SK-N-SH (cell line): ENCODE results near the gene S100A10. TPM values are rescaled to one million over a fixed set of nuclear protein-coding genes. Genes with fewer than 3 reads are reported as not detected.

Experiments
- CTCF ChIA-PET: fragments of 300-600, 350-600 bp; formaldehyde crosslinking; extraction: SDS; loops from one replicate; lab custom pipeline; 2021; lab: Yijun Ruan, JAX
- POLR2A ChIA-PET: fragments of 350-600 bp; sonication (Branson Sonifier 250); formaldehyde crosslinking; extraction: SDS; loops from one replicate; lab custom pipeline; 2020; ENCODE audit warnings: antibody characterized with exemption, inconsistent platforms; lab: Yijun Ruan, JAX
- DNase-seq: peaks from one replicate; pipeline ENCODE4 v3.0.0; 2012
- H2AFZ ChIP-seq: fragments of 200-600 bp; sonication (generic); 2 replicates; pipeline ENCODE4 v1.8.1; 2016; ENCODE audit warnings: antibody characterized with exemption, mild to moderate bottlenecking, low read depth
- H3F3A ChIP-seq: fragments of 200-600 bp; sonication (generic); replicated peaks from 2 replicates; pipeline ENCODE3; 2016; ENCODE audit warnings: antibody characterized with exemption, mild to moderate bottlenecking; ENCODE audit not compliant: insufficient read depth
- H3K27ac ChIP-seq, 2 experiments: fragments of 200-500 bp in 1 of 2; fragments of 200-600 bp in 1 of 2; sonication (Bioruptor generic) in 1 of 2; sonication (generic), shearing (Covaris generic) in 1 of 2; 2 replicates each; pipeline versions ENCODE4 v1.5.1 to v1.6.1; 2014 to 2016; ENCODE audit warnings: low read depth in 2 of 2, inconsistent platforms in 1 of 2, low read length in 1 of 2, mild to moderate bottlenecking in 1 of 2, mixed read lengths in 1 of 2
- H3K27me3 ChIP-seq: fragments of 200-600 bp; sonication (generic), shearing (Covaris generic); 2 replicates; pipeline ENCODE4 v1.6.1; 2016; ENCODE audit warnings: mixed run types; ENCODE audit not compliant: insufficient read depth
- H3K36me3 ChIP-seq, 2 experiments: fragments of 200-500 bp in 1 of 2; fragments of 200-600 bp in 1 of 2; sonication (Bioruptor generic) in 1 of 2; sonication (generic) in 1 of 2; replicated peaks in 1 of 2; 2 replicates each; pipeline versions ENCODE3 to v1.5.1; 2014 to 2016; ENCODE audit warnings: low read length in 1 of 2, mild to moderate bottlenecking in 1 of 2; ENCODE audit not compliant: insufficient read depth in 2 of 2, control insufficient read depth in 1 of 2
- H3K4me1 ChIP-seq, 2 experiments: fragments of 200-500 bp in 1 of 2; fragments of 200-600 bp in 1 of 2; sonication (Bioruptor generic) in 1 of 2; sonication (generic), shearing (Covaris generic) in 1 of 2; 2 replicates each; pipeline versions ENCODE4 v1.5.1 to v1.6.1; 2014 to 2016; ENCODE audit warnings: low read depth in 1 of 2, low read length in 1 of 2, mixed run types in 1 of 2; ENCODE audit not compliant: insufficient read depth in 2 of 2, control insufficient read depth in 1 of 2
- H3K4me2 ChIP-seq: fragments of 200-600 bp; sonication (generic), shearing (Covaris generic); 2 replicates; pipeline ENCODE4 v1.6.1; 2017; ENCODE audit warnings: mixed run types
- H3K4me3 ChIP-seq, 2 experiments: fragments of 200-500 bp in 1 of 2; fragments of 200-600 bp in 1 of 2; sonication (Bioruptor generic) in 1 of 2; sonication (generic), shearing (Covaris generic) in 1 of 2; 2 replicates each; pipeline versions ENCODE4 v1.5.1 to v1.8.1; 2014 to 2016; ENCODE audit warnings: low read depth in 2 of 2, inconsistent platforms in 1 of 2, low read length in 1 of 2, mild to moderate bottlenecking in 1 of 2, mixed read lengths in 1 of 2, moderate library complexity in 1 of 2
- H3K79me2 ChIP-seq: fragments of 200-600 bp; sonication (generic); 2 replicates; pipeline ENCODE4 v1.8.1; 2017; ENCODE audit warnings: mild to moderate bottlenecking; ENCODE audit not compliant: insufficient read depth
- H3K9ac ChIP-seq: fragments of 200-600 bp; sonication (generic); 2 replicates; pipeline ENCODE4 v1.6.1; 2017; ENCODE audit warnings: mixed run types
- H3K9me2 ChIP-seq: fragments of 200-600 bp; sonication (generic); 2 replicates; pipeline ENCODE4 v1.6.1; 2017; ENCODE audit warnings: mixed run types
- H3K9me3 ChIP-seq: fragments of 200-600 bp; sonication (generic); 2 replicates; pipeline ENCODE4 v1.6.1; 2017; ENCODE audit warnings: mixed run types, mild to moderate bottlenecking, moderate library complexity
- H4K20me1 ChIP-seq: fragments of 200-600 bp; sonication (generic); 2 replicates; pipeline ENCODE4 v1.6.1; 2017; ENCODE audit warnings: mild to moderate bottlenecking, mixed run types; ENCODE audit not compliant: insufficient read depth
- CHD2 ChIP-seq: fragments of 150-350 bp; IDR thresholded peaks from 2 replicates; pipeline ENCODE4 v1.6.1; 2018; ENCODE audit warnings: low read length; ENCODE audit not compliant: partially characterized antibody
- ELF1 ChIP-seq: IDR thresholded peaks from 2 replicates; pipeline ENCODE4 v1.4.0; 2012
- FOXJ3 ChIP-seq: sonication (generic); formaldehyde crosslinking; IDR thresholded peaks from 2 replicates; pipeline ENCODE4 v1.5.1; 2020; ENCODE audit warnings: mild to moderate bottlenecking, missing genetic modification reagents
- GABPA ChIP-seq: IDR thresholded peaks from 2 replicates; pipeline ENCODE4 v1.4.0; 2012; ENCODE audit warnings: low read depth, mild to moderate bottlenecking
- MAX ChIP-seq: IDR thresholded peaks from 2 replicates; pipeline ENCODE4 v1.4.0; 2012; ENCODE audit warnings: low read depth
- MEF2A ChIP-seq: IDR thresholded peaks from 2 replicates; pipeline ENCODE4 v1.4.0; 2012; ENCODE audit warnings: low read depth, borderline replicate concordance
- NRF1 ChIP-seq: IDR thresholded peaks from 2 replicates; pipeline ENCODE4 v1.6.1; 2012; ENCODE audit warnings: low read depth, mild to moderate bottlenecking, low read length
- RFX5 ChIP-seq: IDR thresholded peaks from 2 replicates; pipeline ENCODE4 v1.6.1; 2012; ENCODE audit warnings: mild to moderate bottlenecking, improper control_type of control experiment, low read length
- RXRA ChIP-seq: IDR thresholded peaks from 2 replicates; pipeline ENCODE4 v1.4.0; 2012; ENCODE audit warnings: low read depth, mild to moderate bottlenecking, borderline replicate concordance
- SIN3A ChIP-seq: IDR thresholded peaks from 2 replicates; pipeline ENCODE4 v1.6.1; 2012; ENCODE audit warnings: low read depth, mild to moderate bottlenecking, low read length, moderate library complexity, borderline replicate concordance
- TAF1 ChIP-seq: IDR thresholded peaks from 2 replicates; pipeline ENCODE4 v1.6.1; 2012; ENCODE audit warnings: low read depth, mild to moderate bottlenecking, low read length, moderate library complexity, borderline replicate concordance
- USF1 ChIP-seq: IDR thresholded peaks from 2 replicates; pipeline ENCODE4 v1.4.0; 2012; ENCODE audit warnings: low read depth, borderline replicate concordance
- USF2 ChIP-seq: fragments of 150-350 bp; IDR thresholded peaks from 2 replicates; pipeline ENCODE4 v1.6.1; 2017; ENCODE audit warnings: antibody characterized with exemption, low read length, low read depth, borderline replicate concordance
- YY1 ChIP-seq: IDR thresholded peaks from 2 replicates; pipeline ENCODE4 v1.4.0; 2012; ENCODE audit warnings: low read depth, mild to moderate bottlenecking
- WGBS: methylation state at CpG from one replicate; pipeline ENCODE4 v1.1.6; 2017; ENCODE audit warnings: low lambda C conversion rate; 5-methylcytosine and 5-hydroxymethylcytosine counted together
- polyA plus RNA-seq, 3 experiments: library from polyadenylated mRNA; depleted of rRNA; stranded (reverse); fragments of >200 nt; gene quantifications; 2 replicates each; pipeline ENCODE4 v1.2.3, GENCODE V29; 2012
- TF ChIP-seq, protein P1 (sequence below): fragments of 200-600 bp; sonication (generic); IDR thresholded peaks from 2 replicates; pipeline ENCODE4 v1.6.1; 2017; ENCODE audit warnings: antibody characterized with exemption, mild to moderate bottlenecking, moderate library complexity
- TF ChIP-seq, protein P2 (sequence below): fragments of 150-350 bp; IDR thresholded peaks from 2 replicates; pipeline ENCODE4 v1.6.1; 2016; ENCODE audit warnings: mild to moderate bottlenecking, low read depth, low read length
- TF ChIP-seq, protein P3 (sequence below): IDR thresholded peaks from 2 replicates; pipeline ENCODE4; 2012

S100A10 gene
- polyA plus RNA-seq, 1 of the 3 experiments (the other 2 are of a cell fraction) = 161 TPM

GRCh38 chr1:152007047-152007446 lies 13.4 kb upstream of the S100A10 start:
- Histone ChIP-seq H3K79me2 (no peaks in the 10 kb centered on the region), H3K9me2 (no peaks in the 10 kb centered on the region), H3K9ac (no peak overlapping the region), H3K9me3 (no peaks in the 10 kb centered on the region), H3K4me1 (no peaks in the 10 kb centered on the region), H3K4me2 (no peak overlapping the region), H4K20me1 (no peaks in the 10 kb centered on the region), H3F3A (no peaks in the 10 kb centered on the region), H2AFZ (no peak overlapping the region), H3K4me3 (no peak overlapping the region), H3K27me3 (peaks cover 89% of the 10 kb centered on the region), H3K36me3 (no peaks in the 10 kb centered on the region), H3K27ac (no peak overlapping the region)
- POLR2A ChIA-PET = no interaction called here
- no peak for DNase-seq
- CTCF ChIA-PET = interaction anchor here (0.8 kb wide), 1 partner anchor 21 kb away, joined by 3 read pairs; no protein-coding TSS in a partner anchor
- WGBS = 2% methylated on average over 2 of the region's 2 CpGs
- TF ChIP-seq RFX5 = no peak
- no peak for TF ChIP-seq RXRA
- TF ChIP-seq CHD2 = no peak
- TF ChIP-seq, protein P1, sequence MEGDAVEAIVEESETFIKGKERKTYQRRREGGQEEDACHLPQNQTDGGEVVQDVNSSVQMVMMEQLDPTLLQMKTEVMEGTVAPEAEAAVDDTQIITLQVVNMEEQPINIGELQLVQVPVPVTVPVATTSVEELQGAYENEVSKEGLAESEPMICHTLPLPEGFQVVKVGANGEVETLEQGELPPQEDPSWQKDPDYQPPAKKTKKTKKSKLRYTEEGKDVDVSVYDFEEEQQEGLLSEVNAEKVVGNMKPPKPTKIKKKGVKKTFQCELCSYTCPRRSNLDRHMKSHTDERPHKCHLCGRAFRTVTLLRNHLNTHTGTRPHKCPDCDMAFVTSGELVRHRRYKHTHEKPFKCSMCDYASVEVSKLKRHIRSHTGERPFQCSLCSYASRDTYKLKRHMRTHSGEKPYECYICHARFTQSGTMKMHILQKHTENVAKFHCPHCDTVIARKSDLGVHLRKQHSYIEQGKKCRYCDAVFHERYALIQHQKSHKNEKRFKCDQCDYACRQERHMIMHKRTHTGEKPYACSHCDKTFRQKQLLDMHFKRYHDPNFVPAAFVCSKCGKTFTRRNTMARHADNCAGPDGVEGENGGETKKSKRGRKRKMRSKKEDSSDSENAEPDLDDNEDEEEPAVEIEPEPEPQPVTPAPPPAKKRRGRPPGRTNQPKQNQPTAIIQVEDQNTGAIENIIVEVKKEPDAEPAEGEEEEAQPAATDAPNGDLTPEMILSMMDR = no peak
- no peak for TF ChIP-seq USF1
- no peak for TF ChIP-seq SIN3A
- no peak for TF ChIP-seq ELF1
- no peak for TF ChIP-seq YY1
- no peak for TF ChIP-seq MAX
- TF ChIP-seq FOXJ3 (CRISPR knock-in tag) = no peak
- TF ChIP-seq, protein P2, sequence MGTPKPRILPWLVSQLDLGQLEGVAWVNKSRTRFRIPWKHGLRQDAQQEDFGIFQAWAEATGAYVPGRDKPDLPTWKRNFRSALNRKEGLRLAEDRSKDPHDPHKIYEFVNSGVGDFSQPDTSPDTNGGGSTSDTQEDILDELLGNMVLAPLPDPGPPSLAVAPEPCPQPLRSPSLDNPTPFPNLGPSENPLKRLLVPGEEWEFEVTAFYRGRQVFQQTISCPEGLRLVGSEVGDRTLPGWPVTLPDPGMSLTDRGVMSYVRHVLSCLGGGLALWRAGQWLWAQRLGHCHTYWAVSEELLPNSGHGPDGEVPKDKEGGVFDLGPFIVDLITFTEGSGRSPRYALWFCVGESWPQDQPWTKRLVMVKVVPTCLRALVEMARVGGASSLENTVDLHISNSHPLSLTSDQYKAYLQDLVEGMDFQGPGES = no peak
- TF ChIP-seq, protein P3, sequence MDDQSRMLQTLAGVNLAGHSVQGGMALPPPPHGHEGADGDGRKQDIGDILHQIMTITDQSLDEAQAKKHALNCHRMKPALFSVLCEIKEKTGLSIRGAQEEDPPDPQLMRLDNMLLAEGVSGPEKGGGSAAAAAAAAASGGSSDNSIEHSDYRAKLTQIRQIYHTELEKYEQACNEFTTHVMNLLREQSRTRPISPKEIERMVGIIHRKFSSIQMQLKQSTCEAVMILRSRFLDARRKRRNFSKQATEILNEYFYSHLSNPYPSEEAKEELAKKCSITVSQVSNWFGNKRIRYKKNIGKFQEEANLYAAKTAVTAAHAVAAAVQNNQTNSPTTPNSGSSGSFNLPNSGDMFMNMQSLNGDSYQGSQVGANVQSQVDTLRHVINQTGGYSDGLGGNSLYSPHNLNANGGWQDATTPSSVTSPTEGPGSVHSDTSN = no peak
- no peak for TF ChIP-seq GABPA
- TF ChIP-seq MEF2A = no peak
- TF ChIP-seq TAF1 = no peak
- no peak for TF ChIP-seq NRF1
- TF ChIP-seq USF2 = no peak
